Transverse colon (tissue), 4 donors: ENCODE measurements around the gene RNU6-7. TPM values are rescaled to one million over a fixed set of nuclear protein-coding genes. Genes with fewer than 3 reads are reported as not detected.

Experiments
- DNase-seq: peaks from one replicate; pipeline ENCODE4 v3.0.0-alpha.2; 2019
- H3K27ac ChIP-seq, 4 donors: fragments of 200-600 bp; sonication (generic); 2 replicates each; pipeline ENCODE4 v1.5.1; 2016 to 2018; ENCODE audit warnings: inconsistent platforms in 4 of 4
- H3K27me3 ChIP-seq: fragments of 200-600 bp; sonication (generic); 2 replicates; pipeline ENCODE4 v1.5.1; 2017; ENCODE audit warnings: inconsistent platforms
- H3K36me3 ChIP-seq, 4 donors: fragments of 200-600 bp; sonication (generic); 2 replicates each; pipeline ENCODE4 v1.5.1; 2017 to 2019; ENCODE audit warnings: inconsistent platforms in 4 of 4
- H3K4me1 ChIP-seq, 4 donors: fragments of 200-600 bp; sonication (generic); 2 replicates each; pipeline ENCODE4 v1.5.1; 2017 to 2020; ENCODE audit warnings: inconsistent platforms in 4 of 4
- H3K4me3 ChIP-seq, 4 donors: fragments of 200-600 bp; sonication (generic); 1 replicate in 1 of 4; 2 replicates in 3 of 4; pipeline versions ENCODE4 v1.5.1 to v1.6.1; 2017 to 2019; ENCODE audit warnings: inconsistent platforms in 4 of 4
- H3K9me3 ChIP-seq, 2 donors: fragments of 200-600 bp; sonication (generic); 2 replicates each; pipeline ENCODE4 v1.5.1; 2017 to 2019; ENCODE audit warnings: inconsistent platforms in 2 of 2
- CTCF ChIP-seq, 5 experiments: fragments of 200-600 bp in 3 of 5; fragments of 450-650 bp in 2 of 5; sonication (generic) in 3 of 5; IDR thresholded peaks; 1 replicate in 2 of 5; 2 replicates in 3 of 5; pipeline ENCODE4 v1.5.1; 2016 to 2017; ENCODE audit warnings: antibody characterized with exemption in 5 of 5, inconsistent platforms in 3 of 5, mild to moderate bottlenecking in 2 of 5, moderate library complexity in 1 of 5
- EP300 ChIP-seq: sonication (generic); formaldehyde crosslinking; IDR thresholded peaks from one replicate; pipeline ENCODE4 v1.6.1; 2017; ENCODE audit warnings: antibody characterized with exemption, low read depth
- POLR2A ChIP-seq: fragments of 450-650 bp; IDR thresholded peaks from one replicate; pipeline ENCODE4 v1.6.1; 2016; ENCODE audit warnings: antibody characterized with exemption, mild to moderate bottlenecking, moderate library complexity
- POLR2AphosphoS5 ChIP-seq, 3 donors: sonication (generic); formaldehyde crosslinking; IDR thresholded peaks; one replicate each; pipeline ENCODE4 v1.6.1; 2016; ENCODE audit warnings: antibody characterized with exemption in 3 of 3
- WGBS, 2 donors: methylation state at CpG; one replicate each; pipeline ENCODE4 v1.1.5; 2018; ENCODE audit warnings: low coverage in 1 of 2; 5-methylcytosine and 5-hydroxymethylcytosine counted together
- in situ Hi-C, 4 donors: fragments of 200-750 bp; cut with MboI; loops; one replicate each; pipeline versions ENCODE4 v1.15.0 to v1.15.1; 2017; ENCODE audit warnings: low sequenced_read_pairs in 3 of 4, low pct_ligation_motif_present in 1 of 4, low pct_unique_long_range_greater_than_20kb in 1 of 4
- intact Hi-C: fragments of 100-400 bp; cut with DNase I; formaldehyde crosslinking; loops from one replicate; pipeline ENCODE4 v1.15.1; 2023; ENCODE audit warnings: low total_unique reads
- total RNA-seq, 4 donors: library from RNA; depleted of rRNA; stranded (reverse); fragments of >200 nt; gene quantifications; one replicate each; pipeline ENCODE4 v1.1.0, GENCODE V29; 2016

The RNU6-7 gene
- total RNA-seq, 4 donors from 2014 or later = not detected

DNA sequence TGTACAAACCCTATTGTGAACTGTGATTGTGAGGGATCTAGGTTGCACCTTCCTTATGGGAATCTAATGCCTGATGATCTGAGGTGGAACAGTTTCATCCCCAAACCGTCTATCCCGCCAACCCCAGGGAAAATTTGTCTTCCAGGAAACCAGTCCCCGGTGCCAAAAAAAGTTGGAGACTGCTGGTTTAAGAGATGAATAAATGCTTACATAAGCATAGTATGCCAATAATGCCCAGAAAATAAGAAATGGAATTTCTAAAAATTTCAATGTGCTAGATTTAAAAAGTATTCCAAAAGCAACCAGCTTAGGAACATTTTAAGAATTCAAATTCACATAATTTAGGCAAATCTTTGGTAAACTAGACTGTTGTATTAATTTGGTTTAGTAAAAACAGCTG lies 6.6 kb downstream of the RNU6-7 start:
- Histone ChIP-seq H3K27me3 (no peaks in the 10 kb centered on the region), H3K36me3 (no peaks in the 10 kb centered on the region), H3K4me1 (peaks cover 0 to 8% (median 0%) of the 10 kb centered on the region in 4 donors), H3K27ac (no peak overlapping the region), H3K9me3 (no peaks in the 10 kb centered on the region), H3K4me3 (no peak overlapping the region)
- 80 to 96% methylated on average over 2 to 3 of the region's 3 CpGs for WGBS, 2 donors
- TF ChIP-seq CTCF (IDR thresholded peaks at IDR 0.05) = no peak
- TF ChIP-seq POLR2A = no peak
- no peak for TF ChIP-seq POLR2AphosphoS5 (IDR thresholded peaks at IDR 0.05)
- TF ChIP-seq EP300 = no peak
- no peak for DNase-seq
- in situ Hi-C loops = loop anchor here in 2 of 4 donors (25.0 kb wide), 1 partner anchor 121 kb away; the partner anchor contains the start of gene ARHGAP5 (in 2 of the 2)
- intact Hi-C loops = no loop called here

- Histone ChIP-seq H3K36me3 (no peaks in the 10 kb centered on the region), H3K27me3 (no peaks in the 10 kb centered on the region), H3K4me3 (no peak overlapping the region), H3K27ac (no peak overlapping the region), H3K9me3 (no peaks in the 10 kb centered on the region), H3K4me1 (peaks cover 0 to under 1% (median 0%) of the 10 kb centered on the region in 4 donors)
- TF ChIP-seq EP300 (no peak), CTCF (IDR thresholded peaks at IDR 0.05) (no peak), POLR2A (no peak), POLR2AphosphoS5 (IDR thresholded peaks at IDR 0.05) (no peak)
- in situ Hi-C loops (loop anchor here in 2 of 4 donors (25.0 kb wide), 1 partner anchor 122 kb away; the partner anchor contains the start of gene ARHGAP5 (in 2 of the 2)), intact Hi-C loops (no loop called here)
- DNase-seq = no peak
Observed at GRCh38 chr14:32209471-32209870, 7.6 kb downstream of the RNU6-7 start.

- intact Hi-C loops = no loop called here
- no peak overlapping the region for H3K4me3 ChIP-seq
- no peaks in the 10 kb centered on the region for H3K4me1 ChIP-seq
- H3K27ac ChIP-seq = no peak overlapping the region
- no peaks in the 10 kb centered on the region for H3K9me3 ChIP-seq
- TF ChIP-seq POLR2AphosphoS5 (IDR thresholded peaks at IDR 0.05) = no peak
- TF ChIP-seq EP300 = no peak
- TF ChIP-seq POLR2A = no peak
- no peak for TF ChIP-seq CTCF (IDR thresholded peaks at IDR 0.05)
- no peaks in the 10 kb centered on the region for H3K27me3 ChIP-seq
- 92 to 100% methylated on average over 1 to 3 of the region's 3 CpGs for WGBS, 2 donors
- H3K36me3 ChIP-seq = no peaks in the 10 kb centered on the region
- DNase-seq = no peak
- in situ Hi-C loops = loop anchor here in 2 of 4 donors (25.0 kb wide), 1 partner anchor 124 kb away; the partner anchor contains the start of gene ARHGAP5 (in 2 of the 2)
Observed at GRCh38 chr14:32211068-32211404, 9.2 kb downstream of the RNU6-7 start.

GRCh38 chr14:32212833-32213232 lies 11.0 kb downstream of the RNU6-7 start:
- no peak for TF ChIP-seq CTCF (IDR thresholded peaks at IDR 0.05)
- no peak for TF ChIP-seq POLR2AphosphoS5 (IDR thresholded peaks at IDR 0.05)
- no peak for TF ChIP-seq POLR2A
- TF ChIP-seq EP300 = no peak
- no peak for DNase-seq
- Histone ChIP-seq H3K36me3 (no peaks in the 10 kb centered on the region), H3K27me3 (no peaks in the 10 kb centered on the region), H3K9me3 (no peaks in the 10 kb centered on the region), H3K27ac (no peak overlapping the region), H3K4me3 (no peak overlapping the region), H3K4me1 (no peaks in the 10 kb centered on the region)
- in situ Hi-C loops (loop anchor here in 2 of 4 donors (25.0 kb wide), 1 partner anchor 126 kb away; the partner anchor contains the start of gene ARHGAP5 (in 2 of the 2)), intact Hi-C loops (no loop called here)
